Measurements from ENCODE around the gene UMODL1.
"Not testable (repeated sequence)": the region's sequence is repeated elsewhere in the genome, so short reads cannot be mapped to it uniquely, and the experiment has no call there.

Gene UMODL1

GRCh38 chr21:42114646-42115045, 43.5 kb downstream of the UMODL1 start:
- no peak for DNase-seq (ENCODE audit: low spot score)

- no peak for DNase-seq (ENCODE audit: low spot score)
Observed at GRCh38 chr21:42115136-42115683, 44.1 kb downstream of the UMODL1 start.

GRCh38 chr21:42116551-42116950, 45.4 kb downstream of the UMODL1 start:
- DNase-seq (ENCODE audit: low spot score): not testable (repeated sequence)

- DNase-seq (ENCODE audit: low spot score): peak; percentile 86
Observed at GRCh38 chr21:42117229-42117966, 46.3 kb downstream of the UMODL1 start.

- no peak for DNase-seq (ENCODE audit: low spot score)
Observed at GRCh38 chr21:42117967-42118780, 47.1 kb downstream of the UMODL1 start.

GRCh38 chr21:42118901-42119300, 47.8 kb downstream of the UMODL1 start:
- DNase-seq (ENCODE audit: low spot score): no peak

- no peak for DNase-seq (ENCODE audit: low spot score)
Observed at GRCh38 chr21:42120101-42120902, 49.2 kb downstream of the UMODL1 start.

- no peak for DNase-seq (ENCODE audit: low spot score)
Observed at GRCh38 chr21:42120903-42121535, 49.9 kb downstream of the UMODL1 start.

- DNase-seq (ENCODE audit: low spot score): no peak
Observed at GRCh38 chr21:42121794-42122193, 50.7 kb downstream of the UMODL1 start.

GRCh38 chr21:42122398-42122797, 51.3 kb downstream of the UMODL1 start:
- no peak for DNase-seq (ENCODE audit: low spot score)

GRCh38 chr21:42122808-42123207, 51.7 kb downstream of the UMODL1 start:
- DNase-seq (ENCODE audit: low spot score): no peak

GRCh38 chr21:42123219-42123908, 52.2 kb downstream of the UMODL1 start:
- DNase-seq (ENCODE audit: low spot score): no peak

- DNase-seq (ENCODE audit: low spot score): no peak
Observed at GRCh38 chr21:42124081-42124480, 53.0 kb downstream of the UMODL1 start.

- no peak for DNase-seq (ENCODE audit: low spot score)
Observed at GRCh38 chr21:42124826-42125570, 53.9 kb downstream of the UMODL1 start.

- DNase-seq (ENCODE audit: low spot score): peak; percentile 61
Observed at GRCh38 chr21:42125571-42126544, 54.7 kb downstream of the UMODL1 start.

- DNase-seq (ENCODE audit: low spot score): no peak
Observed at GRCh38 chr21:42127164-42128150, 56.3 kb downstream of the UMODL1 start.

- DNase-seq (ENCODE audit: low spot score): no peak
Observed at GRCh38 chr21:42129300-42130266, 58.5 kb downstream of the UMODL1 start.
